ENCODE measurements around the gene RIMBP2. TPM values are rescaled to one million over a fixed set of nuclear protein-coding genes. Genes with fewer than 3 reads are reported as not detected.

The RIMBP2 gene
- polyA plus RNA-seq, 1 of the 3 experiments (the other 2 are of a cell fraction): 0.90 TPM

DNA sequence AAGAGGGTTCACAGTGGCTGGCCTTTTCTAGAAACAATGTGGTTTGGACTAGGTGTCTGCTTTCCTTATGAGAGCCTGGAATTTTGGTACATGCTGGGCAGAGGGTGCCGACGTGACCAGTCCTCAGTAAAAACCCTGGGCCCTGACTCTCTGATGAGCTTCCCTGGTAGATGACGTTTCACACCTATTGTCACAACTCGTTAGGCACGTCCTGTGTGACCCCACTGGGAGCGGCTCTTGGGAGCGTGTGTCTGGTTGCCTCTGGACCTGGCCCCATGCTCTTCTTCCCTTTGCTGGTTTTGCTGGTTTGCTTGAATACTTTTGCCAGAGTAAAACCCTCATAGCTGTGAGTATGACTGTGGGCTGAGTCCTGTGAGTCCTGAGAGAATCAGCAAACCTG is 136.9 kb downstream of the RIMBP2 start (continued):
- TF ChIP-seq, protein P1, sequence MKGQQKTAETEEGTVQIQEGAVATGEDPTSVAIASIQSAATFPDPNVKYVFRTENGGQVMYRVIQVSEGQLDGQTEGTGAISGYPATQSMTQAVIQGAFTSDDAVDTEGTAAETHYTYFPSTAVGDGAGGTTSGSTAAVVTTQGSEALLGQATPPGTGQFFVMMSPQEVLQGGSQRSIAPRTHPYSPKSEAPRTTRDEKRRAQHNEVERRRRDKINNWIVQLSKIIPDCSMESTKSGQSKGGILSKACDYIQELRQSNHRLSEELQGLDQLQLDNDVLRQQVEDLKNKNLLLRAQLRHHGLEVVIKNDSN (IDR thresholded peaks at IDR 0.05; ENCODE audit: borderline replicate concordance, low read depth): no peak
- TF ChIP-seq POLR2AphosphoS5 (IDR thresholded peaks at IDR 0.05; ENCODE audit: low read depth, low read length) (no peak), MEF2A (IDR thresholded peaks at IDR 0.05; ENCODE audit: borderline replicate concordance, low read depth) (no peak), RXRA (IDR thresholded peaks at IDR 0.05; ENCODE audit: borderline replicate concordance, low read depth) (no peak), FOXM1 (IDR thresholded peaks at IDR 0.05; ENCODE audit: low read depth) (no peak)
- TF ChIP-seq, protein P2, sequence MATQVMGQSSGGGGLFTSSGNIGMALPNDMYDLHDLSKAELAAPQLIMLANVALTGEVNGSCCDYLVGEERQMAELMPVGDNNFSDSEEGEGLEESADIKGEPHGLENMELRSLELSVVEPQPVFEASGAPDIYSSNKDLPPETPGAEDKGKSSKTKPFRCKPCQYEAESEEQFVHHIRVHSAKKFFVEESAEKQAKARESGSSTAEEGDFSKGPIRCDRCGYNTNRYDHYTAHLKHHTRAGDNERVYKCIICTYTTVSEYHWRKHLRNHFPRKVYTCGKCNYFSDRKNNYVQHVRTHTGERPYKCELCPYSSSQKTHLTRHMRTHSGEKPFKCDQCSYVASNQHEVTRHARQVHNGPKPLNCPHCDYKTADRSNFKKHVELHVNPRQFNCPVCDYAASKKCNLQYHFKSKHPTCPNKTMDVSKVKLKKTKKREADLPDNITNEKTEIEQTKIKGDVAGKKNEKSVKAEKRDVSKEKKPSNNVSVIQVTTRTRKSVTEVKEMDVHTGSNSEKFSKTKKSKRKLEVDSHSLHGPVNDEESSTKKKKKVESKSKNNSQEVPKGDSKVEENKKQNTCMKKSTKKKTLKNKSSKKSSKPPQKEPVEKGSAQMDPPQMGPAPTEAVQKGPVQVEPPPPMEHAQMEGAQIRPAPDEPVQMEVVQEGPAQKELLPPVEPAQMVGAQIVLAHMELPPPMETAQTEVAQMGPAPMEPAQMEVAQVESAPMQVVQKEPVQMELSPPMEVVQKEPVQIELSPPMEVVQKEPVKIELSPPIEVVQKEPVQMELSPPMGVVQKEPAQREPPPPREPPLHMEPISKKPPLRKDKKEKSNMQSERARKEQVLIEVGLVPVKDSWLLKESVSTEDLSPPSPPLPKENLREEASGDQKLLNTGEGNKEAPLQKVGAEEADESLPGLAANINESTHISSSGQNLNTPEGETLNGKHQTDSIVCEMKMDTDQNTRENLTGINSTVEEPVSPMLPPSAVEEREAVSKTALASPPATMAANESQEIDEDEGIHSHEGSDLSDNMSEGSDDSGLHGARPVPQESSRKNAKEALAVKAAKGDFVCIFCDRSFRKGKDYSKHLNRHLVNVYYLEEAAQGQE (IDR thresholded peaks at IDR 0.05; ENCODE audit: low read depth, low read length): no peak
- TF ChIP-seq, protein P3, sequence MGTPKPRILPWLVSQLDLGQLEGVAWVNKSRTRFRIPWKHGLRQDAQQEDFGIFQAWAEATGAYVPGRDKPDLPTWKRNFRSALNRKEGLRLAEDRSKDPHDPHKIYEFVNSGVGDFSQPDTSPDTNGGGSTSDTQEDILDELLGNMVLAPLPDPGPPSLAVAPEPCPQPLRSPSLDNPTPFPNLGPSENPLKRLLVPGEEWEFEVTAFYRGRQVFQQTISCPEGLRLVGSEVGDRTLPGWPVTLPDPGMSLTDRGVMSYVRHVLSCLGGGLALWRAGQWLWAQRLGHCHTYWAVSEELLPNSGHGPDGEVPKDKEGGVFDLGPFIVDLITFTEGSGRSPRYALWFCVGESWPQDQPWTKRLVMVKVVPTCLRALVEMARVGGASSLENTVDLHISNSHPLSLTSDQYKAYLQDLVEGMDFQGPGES (IDR thresholded peaks at IDR 0.05; ENCODE audit: low read depth, low read length): no peak
- TF ChIP-seq, protein P4, sequence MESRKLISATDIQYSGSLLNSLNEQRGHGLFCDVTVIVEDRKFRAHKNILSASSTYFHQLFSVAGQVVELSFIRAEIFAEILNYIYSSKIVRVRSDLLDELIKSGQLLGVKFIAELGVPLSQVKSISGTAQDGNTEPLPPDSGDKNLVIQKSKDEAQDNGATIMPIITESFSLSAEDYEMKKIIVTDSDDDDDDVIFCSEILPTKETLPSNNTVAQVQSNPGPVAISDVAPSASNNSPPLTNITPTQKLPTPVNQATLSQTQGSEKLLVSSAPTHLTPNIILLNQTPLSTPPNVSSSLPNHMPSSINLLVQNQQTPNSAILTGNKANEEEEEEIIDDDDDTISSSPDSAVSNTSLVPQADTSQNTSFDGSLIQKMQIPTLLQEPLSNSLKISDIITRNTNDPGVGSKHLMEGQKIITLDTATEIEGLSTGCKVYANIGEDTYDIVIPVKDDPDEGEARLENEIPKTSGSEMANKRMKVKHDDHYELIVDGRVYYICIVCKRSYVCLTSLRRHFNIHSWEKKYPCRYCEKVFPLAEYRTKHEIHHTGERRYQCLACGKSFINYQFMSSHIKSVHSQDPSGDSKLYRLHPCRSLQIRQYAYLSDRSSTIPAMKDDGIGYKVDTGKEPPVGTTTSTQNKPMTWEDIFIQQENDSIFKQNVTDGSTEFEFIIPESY (IDR thresholded peaks at IDR 0.05; ENCODE audit: borderline replicate concordance, low read depth): no peak

DNA sequence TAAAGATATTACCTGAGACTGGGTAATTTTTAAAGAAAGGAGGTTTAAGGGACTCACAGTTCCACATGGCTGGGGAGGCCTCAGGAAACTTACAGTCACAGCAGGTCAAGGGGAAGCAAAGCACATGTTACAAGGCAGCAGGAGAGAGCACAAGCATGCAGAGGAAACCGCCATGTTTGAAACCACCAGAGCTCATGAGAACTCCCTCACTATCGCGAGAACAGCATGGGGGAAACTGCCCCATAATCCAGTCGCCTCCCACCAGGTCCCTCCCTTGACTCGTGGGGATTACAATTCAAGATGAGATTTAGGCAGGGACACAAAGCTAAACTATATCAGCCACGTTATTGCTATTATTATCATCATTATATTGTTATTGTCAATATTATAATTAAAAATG is 138.7 kb downstream of the RIMBP2 start:
- no peaks in the 10 kb centered on the region for H3K9me3 ChIP-seq

More for the DNA sequence above, 138.7 kb downstream of the RIMBP2 start:
- no peaks in the 10 kb centered on the region for H4K20me1 ChIP-seq (ENCODE audit: insufficient read depth)
- POLR2A ChIA-PET: interaction anchor here (1.0 kb wide), 1 partner anchor 24 kb away, joined by 3 read pairs; no protein-coding TSS in a partner anchor
- no peaks in the 10 kb centered on the region for H3K9me2 ChIP-seq
- WGBS (ENCODE audit: low lambda C conversion rate): 23% methylated on average over 4 of the region's 6 CpGs
- peak overlapping the region in 1 of 2 experiments; percentile 94; a peak in 2 of 4 replicates for H3K27ac ChIP-seq (ENCODE audit: low read depth in 2 of 2, low read length in 1 of 2)
- CTCF ChIA-PET: interaction anchor here (1.2 to 2.0 kb wide), 5 partner anchors 11 to 139 kb away, joined by 3 to 7 read pairs (median 4); partner anchors contain the start of gene RIMBP2
- no peak overlapping the region for H2AFZ ChIP-seq (ENCODE audit: low read depth)
- H3K4me3 ChIP-seq (ENCODE audit: low read depth in 2 of 2, low read length in 1 of 2): no peak overlapping the region
- TF ChIP-seq FOXJ3 (CRISPR knock-in tag; IDR thresholded peaks at IDR 0.05) (no peak), TCF12 (IDR thresholded peaks at IDR 0.05) (no peak), EZH2phosphoT487 (IDR thresholded peaks at IDR 0.05; ENCODE audit: borderline replicate concordance, low read depth) (no peak), RCOR1 (IDR thresholded peaks at IDR 0.05; ENCODE audit: low read length) (no peak), FOXM1 (IDR thresholded peaks at IDR 0.05; ENCODE audit: low read depth) (no peak), RXRA (IDR thresholded peaks at IDR 0.05; ENCODE audit: borderline replicate concordance, low read depth) (no peak)
- TF ChIP-seq, protein P1 (IDR thresholded peaks at IDR 0.05; ENCODE audit: borderline replicate concordance, low read depth): no peak
- no peak overlapping the region for H3K4me2 ChIP-seq
- no peaks in the 10 kb centered on the region for H3K36me3 ChIP-seq (replicated peaks in 1 of 2; ENCODE audit: control insufficient read depth in 1 of 2, insufficient read depth in 2 of 2, low read length in 1 of 2)
- peaks cover 0 to 67% of the 10 kb centered on the region in 2 experiments; a peak in 2 of 4 replicates for H3K4me1 ChIP-seq (ENCODE audit: control insufficient read depth in 1 of 2, insufficient read depth in 2 of 2, low read depth in 1 of 2, low read length in 1 of 2)
- H3K27me3 ChIP-seq (ENCODE audit: insufficient read depth): no peaks in the 10 kb centered on the region
- H3F3A ChIP-seq (replicated peaks; ENCODE audit: insufficient read depth): no peaks in the 10 kb centered on the region
- H3K9ac ChIP-seq: no peak overlapping the region
- no peak for DNase-seq
- no peaks in the 10 kb centered on the region for H3K79me2 ChIP-seq (ENCODE audit: insufficient read depth)

Measured in SK-N-SH (cell line).